Osteoblast (primary cell): Measurements from ENCODE around the gene SUGCT. TPM values are rescaled to one million over a fixed set of nuclear protein-coding genes. Genes with fewer than 3 reads are reported as not detected.

ENCODE experiments used
- DNase-seq: peaks from one replicate; pipeline ENCODE4 v3.0.0; 2011; ENCODE audit warnings: low spot score, mixed read lengths; ENCODE audit not compliant: insufficient read length; ENCODE audit errors: missing footprints
- H2AFZ ChIP-seq: 2 replicates; pipeline ENCODE4 v1.6.0; 2011; ENCODE audit warnings: mild to moderate bottlenecking, low read length
- H3K27ac ChIP-seq: 2 replicates; pipeline ENCODE4 v1.5.1; 2011; ENCODE audit warnings: mild to moderate bottlenecking, low read depth, low read length, moderate library complexity
- H3K27me3 ChIP-seq: 2 replicates; pipeline ENCODE4 v1.6.0; 2012; ENCODE audit warnings: mild to moderate bottlenecking, control low read depth, inconsistent platforms, low read length, moderate library complexity; ENCODE audit not compliant: insufficient read depth
- H3K36me3 ChIP-seq: 2 replicates; pipeline ENCODE4 v1.5.1; 2011; ENCODE audit warnings: mild to moderate bottlenecking, low read length, control low read depth, moderate library complexity; ENCODE audit not compliant: insufficient read depth
- H3K4me1 ChIP-seq: 2 replicates; pipeline ENCODE4 v1.5.1; 2011; ENCODE audit warnings: mild to moderate bottlenecking, low read length, control low read depth, moderate library complexity; ENCODE audit not compliant: insufficient read depth
- H3K4me2 ChIP-seq: 2 replicates; pipeline ENCODE4 v1.6.0; 2011; ENCODE audit warnings: mild to moderate bottlenecking, low read length; ENCODE audit not compliant: insufficient read depth
- H3K4me3 ChIP-seq: fragments of 200-600 bp; sonication (generic); 3 replicates; pipeline ENCODE4 v1.5.1; 2012; ENCODE audit warnings: mild to moderate bottlenecking, low read length, inconsistent platforms; ENCODE audit not compliant: insufficient read depth
- H3K79me2 ChIP-seq: 2 replicates; pipeline ENCODE4 v1.6.0; 2012; ENCODE audit warnings: mild to moderate bottlenecking, low read length, control low read depth, inconsistent platforms; ENCODE audit not compliant: insufficient read depth
- H3K9me3 ChIP-seq: 2 replicates; pipeline ENCODE4 v1.5.1; 2011; ENCODE audit warnings: low read depth, low read length, control low read depth
- H4K20me1 ChIP-seq: 2 replicates; pipeline ENCODE4 v1.6.0; 2012; ENCODE audit warnings: mild to moderate bottlenecking, low read length, control low read depth; ENCODE audit not compliant: insufficient read depth
- total RNA-seq: library from RNA; depleted of rRNA; stranded (reverse); fragments of >200 nt; gene quantifications from 2 replicates; pipeline ENCODE4 v1.2.3, GENCODE V29; 2012
- TF ChIP-seq, protein P1 (sequence below): IDR thresholded peaks from 2 replicates; pipeline ENCODE4 v1.5.1; 2011; ENCODE audit warnings: mild to moderate bottlenecking, low read depth, low read length, moderate library complexity; ENCODE audit errors: extremely low read depth

Gene SUGCT
- total RNA-seq, 1 donor, result 21.7 TPM

DNA sequence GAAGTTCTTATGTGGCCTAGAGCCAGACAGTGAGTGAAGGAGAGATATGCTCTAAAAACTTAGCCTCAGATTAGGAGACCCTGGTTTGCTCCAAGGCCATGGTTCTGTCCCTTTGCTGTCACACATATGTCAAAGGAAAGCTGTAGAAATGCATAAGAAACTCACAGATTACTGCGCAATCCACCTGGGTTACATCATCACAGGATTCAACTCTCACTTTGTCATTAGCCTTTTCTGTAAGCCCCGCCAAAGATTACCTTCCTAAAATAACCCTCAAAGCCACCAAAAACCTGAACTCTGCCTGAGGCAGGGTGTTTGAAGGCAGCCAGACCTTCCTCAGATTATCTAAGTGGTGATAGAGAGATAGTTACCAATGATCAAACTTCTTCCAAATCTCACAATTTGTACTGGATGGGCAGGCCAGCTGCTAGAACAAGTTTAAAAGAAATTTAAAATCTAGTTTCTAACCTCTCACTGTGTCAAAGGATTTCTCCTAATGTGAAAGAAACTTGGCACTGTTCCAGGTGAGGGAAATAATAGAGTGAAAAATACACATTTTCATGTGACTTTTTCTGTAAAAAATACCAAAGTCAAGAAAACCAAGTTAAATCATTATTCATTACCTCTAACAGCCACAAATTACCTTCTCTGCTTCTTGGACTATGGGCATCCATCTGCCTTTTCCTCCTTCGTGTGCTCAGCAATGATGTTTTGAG, 567.2 kb downstream of the SUGCT start:
- H3K4me2 ChIP-seq, result peak overlapping the region; percentile 59
- H3K36me3 ChIP-seq, result no peaks in the 10 kb centered on the region
- H3K4me3 ChIP-seq, result no peak overlapping the region
- no peak overlapping the region for H2AFZ ChIP-seq
- TF ChIP-seq, protein P1, sequence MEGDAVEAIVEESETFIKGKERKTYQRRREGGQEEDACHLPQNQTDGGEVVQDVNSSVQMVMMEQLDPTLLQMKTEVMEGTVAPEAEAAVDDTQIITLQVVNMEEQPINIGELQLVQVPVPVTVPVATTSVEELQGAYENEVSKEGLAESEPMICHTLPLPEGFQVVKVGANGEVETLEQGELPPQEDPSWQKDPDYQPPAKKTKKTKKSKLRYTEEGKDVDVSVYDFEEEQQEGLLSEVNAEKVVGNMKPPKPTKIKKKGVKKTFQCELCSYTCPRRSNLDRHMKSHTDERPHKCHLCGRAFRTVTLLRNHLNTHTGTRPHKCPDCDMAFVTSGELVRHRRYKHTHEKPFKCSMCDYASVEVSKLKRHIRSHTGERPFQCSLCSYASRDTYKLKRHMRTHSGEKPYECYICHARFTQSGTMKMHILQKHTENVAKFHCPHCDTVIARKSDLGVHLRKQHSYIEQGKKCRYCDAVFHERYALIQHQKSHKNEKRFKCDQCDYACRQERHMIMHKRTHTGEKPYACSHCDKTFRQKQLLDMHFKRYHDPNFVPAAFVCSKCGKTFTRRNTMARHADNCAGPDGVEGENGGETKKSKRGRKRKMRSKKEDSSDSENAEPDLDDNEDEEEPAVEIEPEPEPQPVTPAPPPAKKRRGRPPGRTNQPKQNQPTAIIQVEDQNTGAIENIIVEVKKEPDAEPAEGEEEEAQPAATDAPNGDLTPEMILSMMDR, result no peak
- H4K20me1 ChIP-seq, result no peaks in the 10 kb centered on the region
- H3K4me1 ChIP-seq, result peaks cover 46% of the 10 kb centered on the region
- no peaks in the 10 kb centered on the region for H3K27me3 ChIP-seq
- no peaks in the 10 kb centered on the region for H3K9me3 ChIP-seq
- no peaks in the 10 kb centered on the region for H3K79me2 ChIP-seq
- peak overlapping the region; percentile 87 for H3K27ac ChIP-seq
- no peak for DNase-seq

DNA sequence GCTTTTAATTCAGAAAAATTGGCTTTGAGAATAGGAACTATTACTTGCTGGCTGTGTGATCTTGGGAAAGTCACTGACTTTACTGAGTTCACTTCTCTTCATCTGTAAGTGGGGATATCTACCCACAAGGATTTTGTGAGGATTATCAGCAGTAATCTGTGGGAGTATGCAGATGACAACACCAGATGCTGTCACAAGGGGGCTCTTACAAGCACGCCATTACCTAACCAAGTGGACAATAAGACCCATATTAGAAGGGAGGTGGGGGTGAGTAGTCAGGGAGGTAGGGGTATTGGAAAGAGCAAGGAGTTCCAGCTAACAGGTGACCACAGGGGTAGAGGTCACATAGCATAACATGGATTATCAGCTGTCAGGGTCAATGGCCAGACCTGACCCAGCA, 569.4 kb downstream of the SUGCT start:
- Histone ChIP-seq H3K79me2 (no peaks in the 10 kb centered on the region), H2AFZ (no peak overlapping the region), H3K27ac (no peak overlapping the region), H3K36me3 (no peaks in the 10 kb centered on the region), H3K4me3 (no peak overlapping the region), H3K27me3 (no peaks in the 10 kb centered on the region), H3K4me2 (no peak overlapping the region), H3K4me1 (peaks cover 36% of the 10 kb centered on the region), H4K20me1 (no peaks in the 10 kb centered on the region), H3K9me3 (no peaks in the 10 kb centered on the region)
- DNase-seq, result no peak
- TF ChIP-seq, protein P1, result no peak

DNA sequence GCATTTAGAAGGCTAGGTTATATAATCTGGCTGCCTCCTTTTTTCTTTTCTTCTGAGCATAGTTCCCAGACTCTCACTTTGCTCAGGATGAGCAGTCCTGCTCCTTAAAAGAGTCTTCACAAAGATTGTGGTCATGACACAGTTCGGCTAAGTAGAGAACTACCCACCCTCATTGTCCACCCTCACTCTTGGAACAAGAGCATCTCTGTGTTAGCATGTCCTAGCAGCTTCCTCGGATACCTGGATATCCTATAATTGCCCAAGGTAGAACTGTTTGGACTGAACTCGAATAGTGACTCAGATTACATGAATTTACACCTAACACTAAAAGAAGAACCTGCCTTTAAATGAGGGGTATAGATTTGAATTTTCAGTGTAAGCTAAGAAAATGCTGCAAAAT, 572.0 kb downstream of the SUGCT start:
- Histone ChIP-seq H3K36me3 (no peaks in the 10 kb centered on the region), H3K27me3 (no peaks in the 10 kb centered on the region), H3K4me2 (no peak overlapping the region), H3K79me2 (no peaks in the 10 kb centered on the region), H3K4me1 (peaks cover 17% of the 10 kb centered on the region), H4K20me1 (no peaks in the 10 kb centered on the region), H3K27ac (no peak overlapping the region), H3K9me3 (no peaks in the 10 kb centered on the region), H3K4me3 (no peak overlapping the region), H2AFZ (no peak overlapping the region)
- TF ChIP-seq, protein P1, result no peak
- DNase-seq, result no peak

DNA sequence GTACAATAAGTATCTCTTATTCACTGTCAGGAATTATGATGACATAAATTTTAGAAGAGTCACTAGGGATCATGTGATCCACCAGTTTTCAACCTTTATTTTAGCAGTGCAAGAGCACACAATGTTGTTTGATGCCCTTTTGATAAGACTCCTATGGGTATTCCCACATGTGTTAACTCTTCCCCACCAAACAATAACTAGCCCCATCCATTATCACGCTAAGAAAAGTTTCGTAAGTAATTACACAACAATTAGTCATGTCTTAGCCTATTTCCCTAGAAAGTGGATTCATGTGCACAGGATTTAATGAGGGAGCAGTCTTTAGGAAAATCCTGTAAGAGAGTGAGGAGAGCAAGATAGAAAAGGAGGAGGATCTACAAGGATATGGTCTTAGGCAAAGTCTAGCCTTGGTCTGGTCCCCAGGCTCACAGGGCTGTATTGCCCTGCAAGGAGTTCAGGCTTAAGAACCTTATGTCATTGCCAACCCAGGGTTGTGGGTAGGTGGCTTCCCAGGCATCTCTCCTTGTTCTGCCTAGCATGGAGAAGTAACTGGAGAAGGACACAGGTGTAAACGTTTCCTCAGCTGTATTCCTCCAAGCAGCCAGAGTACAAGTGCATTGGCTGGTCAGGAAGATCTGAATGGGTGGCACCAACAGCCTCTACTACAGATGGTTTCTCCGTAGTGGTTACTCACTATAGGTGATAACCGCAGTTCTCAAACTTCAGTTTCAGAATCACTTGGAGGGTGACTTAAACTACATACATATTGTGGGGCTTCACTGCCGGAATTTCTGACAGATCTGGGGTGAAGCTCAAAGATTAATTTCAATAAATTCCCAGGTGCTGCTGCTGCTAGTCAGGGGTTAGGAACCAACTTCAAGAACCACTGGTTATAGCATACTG, 574.5 kb downstream of the SUGCT start:
- H3K79me2 ChIP-seq, result no peaks in the 10 kb centered on the region
- TF ChIP-seq, protein P1, result no peak
- H3K4me3 ChIP-seq, result no peak overlapping the region
- peaks cover 12% of the 10 kb centered on the region for H3K4me1 ChIP-seq
- H3K9me3 ChIP-seq, result no peaks in the 10 kb centered on the region
- H3K27ac ChIP-seq, result no peak overlapping the region
- no peaks in the 10 kb centered on the region for H3K36me3 ChIP-seq
- H2AFZ ChIP-seq, result no peak overlapping the region
- no peaks in the 10 kb centered on the region for H4K20me1 ChIP-seq
- DNase-seq, result no peak
- H3K27me3 ChIP-seq, result no peaks in the 10 kb centered on the region
- no peak overlapping the region for H3K4me2 ChIP-seq
